KBM-7 (cell line): ENCODE results near the gene RPRD1B.
A peak's percentile ranks its signal among the peaks of the same experiment; 100 is the strongest.

ENCODE experiments used
- DNase-seq: peaks from one replicate; pipeline ENCODE4 v3.0.0-alpha.2; 2015
- in situ Hi-C: fragments of 300-500 bp; cut with MboI; formaldehyde crosslinking; loops from 2 replicates; pipeline ENCODE4 v1.14.3; 2020; ENCODE audit warnings: low sequenced_read_pairs, low pct_unique_long_range_greater_than_20kb, mixed read lengths

Gene RPRD1B

GRCh38 chr20:38031957-38032356 lies 1.6 kb upstream of the RPRD1B start:
- in situ Hi-C loops = no loop called here
- DNase-seq = no peak

DNA sequence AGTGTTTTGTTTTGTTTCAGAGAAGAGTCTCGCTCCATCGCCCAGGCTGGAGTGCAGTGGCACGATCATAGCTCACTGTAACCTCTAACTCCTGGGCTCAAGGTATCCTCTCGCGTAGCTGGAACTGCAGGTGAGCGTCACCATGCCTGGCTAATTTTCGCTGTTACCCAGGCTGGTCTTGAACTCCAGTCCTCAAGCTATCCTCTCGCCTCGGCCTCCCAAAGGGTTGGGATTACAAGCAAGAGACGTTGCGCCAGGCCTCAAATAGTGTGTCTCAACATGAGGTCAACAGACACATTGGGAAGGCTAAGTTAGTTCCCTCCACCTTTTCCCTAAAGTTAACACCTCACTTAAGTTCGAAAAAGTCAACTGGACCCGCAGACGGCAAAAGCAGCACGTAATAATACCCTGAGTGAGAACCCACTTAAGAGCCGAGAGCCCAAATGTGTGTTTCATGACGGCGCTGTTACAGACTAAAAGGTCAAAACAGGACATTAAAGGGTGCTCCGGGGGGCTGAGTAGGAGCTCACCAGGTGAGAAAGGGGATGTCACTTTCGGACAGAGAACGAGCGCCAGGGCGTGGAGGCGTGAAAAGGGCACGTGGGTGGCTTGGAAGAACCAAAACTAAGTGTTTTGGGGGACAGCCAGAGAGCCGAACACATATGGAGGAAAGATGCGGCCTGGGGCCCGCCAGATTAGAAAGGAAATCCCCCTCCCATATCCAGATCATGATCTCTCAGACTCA lies 789 bp upstream of the RPRD1B start:
- peak; percentile 7 for DNase-seq

GRCh38 chr20:38034108-38034649 lies 633 bp downstream of the RPRD1B start:
- DNase-seq = peak; percentile 11
- in situ Hi-C loops = no loop called here

More for the DNA sequence above, 789 bp upstream of the RPRD1B start:
- in situ Hi-C loops = no loop called here

DNA sequence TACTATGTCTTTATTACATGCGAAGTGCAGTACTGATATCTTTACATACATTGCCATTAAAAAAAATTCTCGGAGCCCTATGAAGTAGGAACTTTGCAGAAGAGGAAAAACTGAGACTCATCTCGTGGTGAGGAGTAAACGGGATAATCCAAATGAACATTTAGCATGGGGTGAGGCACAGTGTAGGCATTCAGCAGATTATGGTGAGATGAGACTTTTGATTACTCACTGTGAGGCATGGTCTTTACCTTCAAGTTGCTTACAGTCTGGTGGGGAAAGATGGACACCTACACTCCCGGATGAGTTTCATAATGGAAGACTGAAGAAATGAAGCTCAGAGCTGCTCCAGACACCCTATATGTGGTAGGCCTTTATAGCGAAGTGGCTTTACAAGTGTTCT lies 1.4 kb downstream of the RPRD1B start:
- in situ Hi-C loops = no loop called here

DNA sequence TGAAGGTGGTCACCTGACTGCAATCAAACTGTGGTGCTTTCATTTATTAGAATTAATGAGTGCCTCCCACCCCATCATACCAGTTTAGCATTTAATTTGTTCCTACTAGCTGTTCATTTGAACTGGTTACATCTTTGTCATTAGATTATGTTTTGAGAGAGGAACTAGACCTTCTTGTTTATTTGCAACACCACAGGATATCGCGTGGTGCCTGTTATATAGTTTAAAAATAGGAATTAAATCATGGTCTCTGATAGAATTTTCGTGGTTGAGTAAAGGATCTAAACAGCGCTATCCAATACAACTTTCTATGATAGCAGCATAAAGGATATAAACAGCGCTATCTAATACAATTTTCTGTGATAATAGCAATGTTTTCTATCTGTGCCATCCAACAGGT lies 2.8 kb downstream of the RPRD1B start:
- in situ Hi-C loops = no loop called here
- no peak for DNase-seq

More for the DNA sequence above, 1.4 kb downstream of the RPRD1B start:
- DNase-seq = no peak

DNA sequence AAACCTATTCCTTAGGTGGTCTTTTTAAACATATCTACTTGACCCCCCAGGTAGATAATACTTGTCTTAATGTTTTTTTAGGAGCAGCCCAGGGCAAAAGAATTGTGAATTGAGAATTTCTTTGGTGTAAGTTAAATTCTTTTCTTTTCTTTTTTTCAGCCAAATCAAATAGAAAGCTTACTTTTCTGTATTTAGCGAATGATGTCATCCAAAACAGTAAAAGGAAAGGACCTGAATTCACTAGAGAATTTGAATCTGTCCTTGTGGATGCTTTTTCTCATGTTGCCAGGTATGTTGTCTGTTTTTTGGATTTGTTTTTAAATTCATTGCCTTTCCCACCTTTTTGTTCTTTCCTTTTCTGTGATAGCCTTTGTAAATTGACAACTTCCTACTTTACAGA lies 6.7 kb downstream of the RPRD1B start:
- in situ Hi-C loops = no loop called here
- DNase-seq = no peak

- no peak for DNase-seq
- in situ Hi-C loops = no loop called here
Measured at GRCh38 chr20:38043512-38044300, 10.2 kb downstream of the RPRD1B start.

DNA sequence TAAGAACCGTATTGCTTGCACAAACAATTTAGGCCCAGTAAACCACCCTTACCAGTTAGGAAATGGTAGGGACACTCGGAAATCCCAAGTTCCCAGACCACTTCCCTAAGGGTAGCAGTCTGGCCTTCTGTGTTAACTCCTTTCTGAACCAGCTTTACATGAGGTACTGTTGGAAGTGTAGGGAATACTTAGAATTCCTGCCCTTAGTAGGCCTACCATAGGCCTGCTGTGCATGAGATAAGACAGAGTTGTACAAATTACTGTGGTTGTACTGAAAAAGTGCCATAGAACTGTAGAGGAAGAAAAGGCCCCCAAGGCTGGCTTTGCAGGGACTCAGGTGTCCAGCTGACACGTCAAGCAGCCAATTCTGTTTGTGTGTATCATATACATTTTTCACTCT lies 11.1 kb downstream of the RPRD1B start:
- DNase-seq = no peak
- in situ Hi-C loops = no loop called here

GRCh38 chr20:38046572-38046971 lies 13.0 kb downstream of the RPRD1B start:
- DNase-seq = no peak

GRCh38 chr20:38049800-38050199 lies 16.3 kb downstream of the RPRD1B start:
- in situ Hi-C loops = no loop called here
- DNase-seq = no peak

More at GRCh38 chr20:38046572-38046971, 13.0 kb downstream of the RPRD1B start:
- in situ Hi-C loops = no loop called here

DNA sequence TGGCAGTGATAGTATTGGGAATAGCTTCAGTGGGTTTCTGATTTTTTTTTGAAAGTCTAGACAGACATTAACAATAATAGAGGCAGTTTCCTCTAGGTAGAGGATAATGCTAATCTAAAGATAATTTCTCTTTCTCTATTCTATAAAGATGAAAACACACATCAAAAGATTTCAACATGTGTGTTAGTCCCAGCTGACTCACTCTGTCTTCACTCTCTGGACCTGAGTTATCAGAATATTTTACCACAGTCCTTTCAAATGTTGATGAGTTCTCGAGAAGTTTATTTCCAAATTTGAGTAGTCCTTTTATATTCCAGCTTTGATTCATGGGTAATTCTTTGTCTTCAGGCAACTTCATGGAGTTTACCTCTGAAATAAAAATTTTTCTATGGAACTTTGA lies 17.1 kb downstream of the RPRD1B start:
- no peak for DNase-seq
- in situ Hi-C loops = no loop called here

- in situ Hi-C loops = no loop called here
Measured at GRCh38 chr20:38052870-38053269, 19.3 kb downstream of the RPRD1B start.

DNA sequence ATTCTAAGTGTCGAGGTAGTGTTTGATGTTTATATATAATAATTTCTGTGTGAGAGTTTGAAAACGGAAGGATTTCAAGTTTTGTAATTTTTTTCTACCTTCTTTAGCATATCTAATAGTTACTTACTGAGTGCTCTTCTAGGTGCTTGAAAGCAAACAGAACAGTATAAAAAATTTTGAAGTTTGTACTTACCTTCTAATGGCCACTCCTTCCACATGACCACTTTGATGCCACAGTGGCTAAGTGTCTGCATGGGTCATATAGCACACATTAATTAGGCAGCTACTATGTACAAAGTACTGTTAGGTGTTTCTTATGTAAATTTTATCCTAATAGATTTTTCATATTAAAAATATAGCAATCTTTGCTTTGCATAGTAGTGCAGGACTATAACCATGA lies 21.1 kb downstream of the RPRD1B start:
- in situ Hi-C loops = no loop called here
- DNase-seq = no peak

More at GRCh38 chr20:38052870-38053269, 19.3 kb downstream of the RPRD1B start:
- no peak for DNase-seq

GRCh38 chr20:38055294-38055693 lies 21.7 kb downstream of the RPRD1B start:
- DNase-seq = no peak
- in situ Hi-C loops = no loop called here

DNA sequence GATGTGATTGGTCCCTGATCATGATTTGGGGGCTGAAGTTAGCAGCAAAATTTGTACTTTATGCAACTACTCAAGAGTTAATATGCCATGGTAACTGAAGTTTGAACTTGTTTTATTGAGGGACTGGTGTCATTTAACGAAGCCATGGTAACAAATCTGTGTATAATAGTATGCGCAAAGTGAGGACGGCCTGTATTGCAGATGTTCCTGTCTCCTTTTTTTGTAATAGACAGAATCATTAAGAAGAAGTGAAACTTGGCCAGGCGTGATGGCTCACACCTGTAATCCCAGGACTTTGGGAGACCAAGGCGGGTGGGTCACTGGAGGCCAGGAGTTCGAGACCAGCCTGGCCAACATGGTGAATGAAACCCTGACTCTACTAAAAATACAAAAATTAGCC lies 22.3 kb downstream of the RPRD1B start:
- DNase-seq = no peak
- in situ Hi-C loops = no loop called here

- in situ Hi-C loops = no loop called here
- peak; percentile 71 for DNase-seq
Measured at GRCh38 chr20:38057351-38057972, 23.9 kb downstream of the RPRD1B start.

DNA sequence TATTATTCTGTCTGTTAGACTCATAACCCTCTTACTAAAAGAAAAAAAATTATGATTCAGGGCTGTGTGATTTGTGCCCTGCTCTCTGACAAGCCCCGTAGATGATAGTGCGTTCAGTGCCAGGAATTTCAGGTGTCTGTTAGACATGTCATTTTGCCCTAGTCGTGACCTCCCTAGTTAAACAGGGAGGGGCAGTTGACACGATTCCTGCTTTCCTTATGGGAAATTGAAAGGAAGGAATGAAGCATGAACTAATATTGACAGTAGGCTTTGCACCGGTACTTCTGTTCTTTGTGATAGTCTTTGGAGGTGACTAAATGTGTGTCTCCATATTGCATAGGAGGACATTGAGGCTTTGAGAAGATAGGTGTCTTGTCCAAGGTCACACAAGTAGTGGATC lies 26.3 kb downstream of the RPRD1B start:
- DNase-seq = no peak
- in situ Hi-C loops = no loop called here

DNA sequence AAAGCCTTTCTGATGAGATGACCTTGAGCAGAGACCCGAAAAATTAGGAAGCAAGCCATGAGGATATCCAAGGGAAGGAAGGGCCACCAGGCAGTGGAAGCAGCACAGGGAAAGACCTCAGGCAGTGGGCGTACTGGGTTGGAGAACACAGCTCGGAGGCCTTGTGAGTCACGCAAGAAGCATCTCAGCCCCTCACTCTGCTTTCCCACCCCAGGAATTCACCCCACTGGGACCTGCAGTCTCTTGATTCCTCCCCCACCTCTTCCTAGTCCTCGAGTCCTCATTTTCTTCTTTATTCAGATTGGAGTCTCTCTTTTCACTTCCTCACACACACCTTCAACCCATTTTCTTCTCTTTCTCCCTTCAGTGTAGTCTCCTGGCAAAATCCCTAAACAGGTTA lies 27.0 kb downstream of the RPRD1B start:
- in situ Hi-C loops = no loop called here

GRCh38 chr20:38061109-38061508 lies 27.6 kb downstream of the RPRD1B start:
- in situ Hi-C loops = no loop called here
- no peak for DNase-seq

More for the DNA sequence above, 27.0 kb downstream of the RPRD1B start:
- no peak for DNase-seq

DNA sequence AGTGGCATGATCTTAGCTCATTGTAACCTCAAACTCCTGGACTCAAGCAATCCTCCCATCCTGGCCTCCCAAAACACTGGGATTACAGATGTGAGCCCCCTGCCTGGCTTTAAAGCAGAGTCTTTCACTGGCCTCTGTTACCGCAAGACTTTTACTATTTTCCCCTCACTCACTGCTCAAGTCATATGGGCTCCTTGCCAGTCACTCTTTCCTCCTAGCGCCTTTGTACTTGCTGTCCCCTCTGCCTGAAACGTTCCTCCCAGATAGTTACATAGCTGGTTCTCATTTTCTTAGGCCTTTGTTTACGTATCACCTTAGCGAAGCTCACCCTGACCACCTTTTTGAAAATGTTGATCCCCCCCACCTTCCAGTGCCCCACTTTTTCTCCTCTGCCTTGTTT lies 29.3 kb downstream of the RPRD1B start:
- DNase-seq = no peak
- in situ Hi-C loops = no loop called here
